ENCODE data around the gene UNC5CL. TPM values are rescaled to one million over a fixed set of nuclear protein-coding genes. Genes with fewer than 3 reads are reported as not detected.
A peak's percentile ranks its signal among the peaks of the same experiment; 100 is the strongest.

Gene UNC5CL
- total and polyA plus RNA-seq, 3 experiments from 2014 or later = 0.40 to 1.8 (median 1.1) TPM

DNA sequence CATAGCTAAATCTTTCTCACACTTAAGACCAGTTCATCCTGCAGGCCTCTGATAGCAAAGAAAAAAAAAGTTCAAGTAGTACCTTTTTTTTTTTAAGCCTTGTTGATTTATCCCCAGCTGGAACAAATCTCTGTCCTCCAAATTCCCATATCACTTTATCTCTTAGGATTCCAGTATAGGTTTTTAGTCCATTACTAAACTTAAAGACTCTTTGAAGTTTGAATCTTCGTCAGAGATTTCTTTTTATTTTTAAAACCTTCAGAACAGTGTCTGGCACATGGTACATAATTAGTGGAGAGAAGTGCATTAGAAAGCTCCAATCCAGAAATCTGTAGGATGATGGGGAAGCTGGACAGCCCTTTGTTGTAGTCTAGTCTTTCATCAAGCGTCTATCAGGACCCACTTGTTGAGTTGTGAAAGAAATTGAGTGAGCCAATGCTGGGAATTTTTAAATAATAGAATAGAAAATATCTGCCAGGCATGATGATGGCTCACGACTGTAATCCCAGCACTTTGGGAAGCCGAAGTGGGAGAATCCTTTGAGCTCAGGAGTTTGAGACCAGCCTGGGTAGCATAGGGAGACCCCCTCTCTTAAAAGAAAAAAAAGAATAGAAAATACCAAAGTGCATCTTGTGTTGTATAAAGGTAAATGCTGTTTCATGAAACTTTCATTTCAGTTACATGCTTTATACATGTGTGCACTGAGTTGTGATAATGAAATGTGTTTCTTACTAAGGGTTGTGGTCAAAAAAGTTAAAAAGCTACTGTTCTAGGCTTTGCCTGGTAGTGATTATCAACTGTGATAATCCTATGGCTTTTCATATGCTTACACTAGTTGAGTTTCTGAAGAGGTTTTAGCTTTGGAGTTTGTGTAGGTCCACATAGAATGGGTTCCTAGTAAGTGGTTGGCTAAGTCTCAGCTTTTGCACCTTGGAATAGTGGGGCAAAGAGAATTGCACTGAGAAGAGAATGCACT, 36.9 kb upstream of the UNC5CL start:
- Mint-ChIP-seq H3K27ac (peak overlapping the region; percentile 59 to 99 (median 94)), H3K9me3 (no peaks in the 10 kb centered on the region), H3K4me3 (peak overlapping the region in 6 of 7 donors; percentile 44 to 91 (median 84)), H3K36me3 (peaks cover 8 to 51% (median 13%) of the 10 kb centered on the region in 3 donors), H3K4me1 (peaks cover 59 to 80% (median 75%) of the 10 kb centered on the region in 3 donors), H3K27me3 (peaks cover 0 to 6% of the 10 kb centered on the region in 2 donors)
- DNase-seq = no peak
- H3K27ac ChIP-seq (ENCODE audit: low read depth, low read length) = no peak overlapping the region
- no peaks in the 10 kb centered on the region for H3K9me3 ChIP-seq (ENCODE audit: low read length)
- H3K27me3 ChIP-seq (ENCODE audit: insufficient read depth, low read length, poor library complexity, severe bottlenecking) = no peaks in the 10 kb centered on the region
- H3K4me3 ChIP-seq (ENCODE audit: low read length) = no peak overlapping the region
- CTCF ChIA-PET = interaction anchor here (1.2 kb wide), 1 partner anchor 48 kb away, joined by 3 read pairs; no protein-coding TSS in a partner anchor
- peaks cover 46% of the 10 kb centered on the region for H3K4me1 ChIP-seq (ENCODE audit: insufficient read depth, low read length)
- peaks cover 9% of the 10 kb centered on the region for H3K36me3 ChIP-seq (ENCODE audit: insufficient read depth, low read length)
- POLR2A ChIA-PET = no interaction called here

DNA sequence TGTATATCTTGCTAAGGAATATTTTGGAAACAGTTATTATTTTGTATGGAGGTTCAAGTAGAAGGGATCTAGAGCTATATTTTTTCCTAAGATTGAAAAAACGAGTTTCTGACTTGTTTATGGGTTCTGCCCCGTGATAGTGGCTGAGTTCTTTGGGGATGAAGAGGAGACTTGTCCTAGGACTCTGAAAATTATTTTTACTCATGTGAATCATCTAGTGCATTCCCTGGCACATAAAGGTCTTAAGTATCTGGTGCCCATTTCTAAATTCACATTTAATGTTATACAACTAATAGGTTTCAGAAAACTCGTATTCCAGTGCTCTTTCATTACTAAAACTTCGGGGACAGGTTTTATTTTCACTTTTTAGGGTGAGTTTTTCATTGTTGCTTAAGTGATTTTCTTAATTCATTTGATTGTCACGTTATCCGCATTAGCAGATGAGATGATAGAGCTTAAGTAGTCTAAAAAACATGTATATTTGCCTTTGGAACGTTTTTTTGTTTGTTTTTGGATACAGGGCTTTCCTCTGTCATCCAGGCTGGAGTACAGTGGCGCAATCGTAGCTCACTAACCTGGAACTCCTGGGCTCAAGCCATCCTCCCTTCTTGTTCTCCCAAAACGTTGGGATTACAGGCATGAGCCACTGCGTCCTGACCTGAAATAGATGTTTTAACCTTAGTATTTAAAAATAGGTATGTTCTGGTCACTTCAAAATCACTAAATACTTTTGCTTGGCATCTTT, 35.8 kb upstream of the UNC5CL start:
- DNase-seq = no peak
- Histone ChIP-seq H3K9me3 (ENCODE audit: low read length) (no peaks in the 10 kb centered on the region), H3K4me3 (ENCODE audit: low read length) (peak overlapping the region; percentile 98), H3K36me3 (ENCODE audit: insufficient read depth, low read length) (peaks cover 9% of the 10 kb centered on the region), H3K27ac (ENCODE audit: low read depth, low read length) (peak overlapping the region; percentile 94), H3K27me3 (ENCODE audit: insufficient read depth, low read length, poor library complexity, severe bottlenecking) (no peaks in the 10 kb centered on the region), H3K4me1 (ENCODE audit: insufficient read depth, low read length) (peaks cover 43% of the 10 kb centered on the region)
- Mint-ChIP-seq H3K27ac (peak overlapping the region; percentile 89 to 99 (median 96)), H3K4me1 (peaks cover 57 to 74% (median 73%) of the 10 kb centered on the region in 3 donors), H3K9me3 (no peaks in the 10 kb centered on the region), H3K36me3 (peaks cover 8 to 47% (median 11%) of the 10 kb centered on the region in 3 donors), H3K27me3 (peaks cover 0 to 6% of the 10 kb centered on the region in 2 donors), H3K4me3 (peak overlapping the region; percentile 84 to 97 (median 89))
- CTCF ChIA-PET = no interaction called here
- POLR2A ChIA-PET = no interaction called here

DNA sequence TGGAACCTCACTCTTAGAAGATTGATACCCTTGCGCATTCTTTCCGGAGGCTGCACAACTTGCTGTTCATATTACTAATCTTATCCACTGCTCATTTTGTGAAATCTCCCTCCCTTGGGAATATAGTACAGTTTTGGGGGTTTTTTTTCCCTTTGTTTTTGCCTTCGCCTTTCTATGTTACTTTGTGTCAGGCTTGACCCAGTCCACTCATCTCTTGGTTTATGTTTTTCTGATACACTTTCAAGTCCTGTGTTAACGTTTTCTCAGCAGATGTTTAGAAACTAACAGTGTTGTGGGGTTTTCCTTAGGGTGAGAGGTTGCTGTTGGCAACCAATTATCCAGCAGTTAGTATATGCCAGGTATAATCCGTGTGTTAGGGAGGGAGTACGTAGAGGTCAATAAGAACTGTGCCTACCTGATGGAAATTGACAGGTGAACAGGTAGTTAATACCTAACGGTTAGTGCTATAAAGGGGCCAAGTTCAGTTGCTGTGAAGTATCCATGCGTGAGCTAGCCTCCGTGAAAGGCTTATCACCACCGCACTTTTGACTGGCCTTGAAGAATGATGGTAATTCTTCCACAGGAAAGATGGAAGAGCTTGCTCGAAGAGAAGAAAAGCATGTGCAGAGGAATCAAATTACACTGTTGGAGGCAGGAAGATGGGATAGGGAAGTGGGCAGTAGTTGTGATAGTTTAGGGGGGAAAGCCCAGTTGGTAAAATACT, 35.1 kb upstream of the UNC5CL start:
- peaks cover 10% of the 10 kb centered on the region for H3K36me3 ChIP-seq (ENCODE audit: insufficient read depth, low read length)
- Mint-ChIP-seq H3K4me3 (peak overlapping the region; percentile 84 to 97 (median 89)), H3K36me3 (peaks cover 3 to 47% (median 11%) of the 10 kb centered on the region in 3 donors), H3K4me1 (peaks cover 52 to 72% (median 66%) of the 10 kb centered on the region in 3 donors), H3K9me3 (no peaks in the 10 kb centered on the region), H3K27ac (peak overlapping the region; percentile 89 to 99 (median 96)), H3K27me3 (peaks cover 0 to 6% of the 10 kb centered on the region in 2 donors)
- POLR2A ChIA-PET = no interaction called here
- H3K27me3 ChIP-seq (ENCODE audit: insufficient read depth, low read length, poor library complexity, severe bottlenecking) = no peaks in the 10 kb centered on the region
- H3K4me3 ChIP-seq (ENCODE audit: low read length) = peak overlapping the region; percentile 98
- H3K27ac ChIP-seq (ENCODE audit: low read depth, low read length) = peak overlapping the region; percentile 94
- no peaks in the 10 kb centered on the region for H3K9me3 ChIP-seq (ENCODE audit: low read length)
- CTCF ChIA-PET = no interaction called here
- peaks cover 39% of the 10 kb centered on the region for H3K4me1 ChIP-seq (ENCODE audit: insufficient read depth, low read length)
- DNase-seq = peak in 2 of 5 donors; percentile 23 to 27

DNA sequence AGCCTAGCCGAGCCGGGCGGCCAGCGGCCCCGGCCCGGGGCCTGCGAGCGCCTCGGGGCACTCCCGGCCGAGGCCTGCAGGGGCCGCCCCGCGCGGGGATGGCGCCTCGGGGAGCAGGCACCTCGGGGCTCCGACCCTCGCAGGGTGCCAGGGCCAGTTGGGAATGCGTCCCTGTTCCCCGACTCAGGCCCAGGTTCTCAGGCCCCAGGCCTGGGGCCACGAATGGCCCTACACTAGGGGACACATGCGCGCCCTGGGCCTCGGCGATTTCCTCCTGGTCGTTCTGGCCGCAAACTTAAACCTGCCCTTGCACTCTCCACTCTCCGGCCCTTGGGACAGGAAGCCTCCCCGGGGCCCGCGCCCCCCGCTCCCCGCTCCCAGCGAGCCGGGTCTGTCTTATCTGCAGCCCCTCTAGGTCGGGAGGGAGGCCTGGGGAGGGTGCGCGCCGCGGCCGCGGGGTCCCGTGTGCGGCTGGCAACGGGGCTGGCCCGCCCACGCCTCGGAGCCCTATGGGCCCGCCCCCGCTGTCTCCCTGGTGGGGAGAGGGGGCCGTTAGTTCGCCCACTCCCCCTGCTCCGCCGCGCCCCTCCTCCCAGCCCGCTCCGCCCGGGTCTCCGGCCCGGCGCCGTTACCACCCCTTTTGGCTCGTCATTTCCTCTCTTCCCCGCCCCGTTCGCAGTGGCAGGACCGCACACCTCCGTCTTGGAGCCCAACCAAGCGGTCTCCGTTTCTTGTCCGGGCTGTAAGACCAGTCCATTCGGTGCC, 34.4 kb upstream of the UNC5CL start:
- Mint-ChIP-seq H3K36me3 (peaks cover 0 to 48% (median 7%) of the 10 kb centered on the region in 3 donors), H3K9me3 (no peaks in the 10 kb centered on the region), H3K27ac (peak overlapping the region; percentile 91 to 99 (median 96)), H3K27me3 (peaks cover 0 to 6% of the 10 kb centered on the region in 2 donors), H3K4me3 (peak overlapping the region; percentile 84 to 99 (median 95)), H3K4me1 (peaks cover 49 to 65% (median 61%) of the 10 kb centered on the region in 3 donors)
- Histone ChIP-seq H3K9me3 (ENCODE audit: low read length) (no peaks in the 10 kb centered on the region), H3K36me3 (ENCODE audit: insufficient read depth, low read length) (peaks cover 13% of the 10 kb centered on the region), H3K27ac (ENCODE audit: low read depth, low read length) (peak overlapping the region; percentile 94), H3K27me3 (ENCODE audit: insufficient read depth, low read length, poor library complexity, severe bottlenecking) (no peaks in the 10 kb centered on the region), H3K4me1 (ENCODE audit: insufficient read depth, low read length) (peaks cover 39% of the 10 kb centered on the region), H3K4me3 (ENCODE audit: low read length) (peak overlapping the region; percentile 98)
- CTCF ChIA-PET = interaction anchor here (2.3 kb wide), 1 partner anchor 45 kb away, joined by 12 read pairs; no protein-coding TSS in a partner anchor
- POLR2A ChIA-PET = interaction anchor here (1.2 kb wide), 1 partner anchor 45 kb away, joined by 7 read pairs; no protein-coding TSS in a partner anchor
- peak; percentile 74 to 88 (median 79) for DNase-seq

DNA sequence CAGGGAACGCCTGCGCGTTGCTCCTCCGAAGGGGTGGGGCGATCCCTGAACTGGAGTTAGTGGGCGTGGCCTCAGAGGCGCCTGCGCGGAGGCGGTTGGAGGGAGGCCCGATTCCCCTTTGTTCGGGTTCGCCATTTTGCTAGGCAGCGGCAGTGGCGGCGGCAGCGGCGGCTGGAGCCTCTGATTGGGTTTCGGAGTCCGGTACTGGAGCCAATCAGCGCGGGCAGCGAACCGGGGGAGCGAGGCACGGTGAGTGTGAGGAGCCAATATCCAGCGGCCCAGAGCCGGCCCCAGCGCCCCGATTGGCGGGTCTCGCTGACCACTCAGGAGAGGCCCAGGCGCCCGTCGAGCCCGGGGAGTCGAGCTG, 33.8 kb upstream of the UNC5CL start, which contains the start of gene NFYA:
TSS of gene NFYA (plus strand) at position 139 of the 367 bp plus-strand sequence. CDS start 6,116 bp downstream, outside the sequence.
- DNase-seq = peak in 2 of 5 donors; percentile 100
- H3K4me1 Mint-ChIP-seq = peaks cover 46 to 60% (median 56%) of the 10 kb centered on the region in 3 donors
- H3K4me3 ChIP-seq (ENCODE audit: low read length) = peak within 1 kb of the TSS; percentile 98
- peak within 1 kb of the TSS; percentile 94 for H3K27ac ChIP-seq (ENCODE audit: low read depth, low read length)
- no peaks in the 10 kb centered on the region for H3K9me3 ChIP-seq (ENCODE audit: low read length)
- CTCF ChIA-PET = interaction anchor here (1.0 to 2.3 kb wide), 3 partner anchors 17 to 44 kb away, joined by 3 to 12 read pairs (median 3); no protein-coding TSS in a partner anchor
- H3K27ac Mint-ChIP-seq = peak within 1 kb of the TSS; percentile 96 to 99 (median 98)
- POLR2A ChIA-PET = interaction anchor here (0.8 to 1.2 kb wide), 4 partner anchors 45 to 662 kb away, joined by 3 to 7 read pairs (median 4); no protein-coding TSS in a partner anchor
- peaks cover 0 to 51% (median 4%) of the 10 kb centered on the region in 3 donors for H3K36me3 Mint-ChIP-seq
- peaks cover 0 to 6% of the 10 kb centered on the region in 2 donors for H3K27me3 Mint-ChIP-seq
- H3K36me3 ChIP-seq (ENCODE audit: insufficient read depth, low read length) = peaks cover 17% of the 10 kb centered on the region
- H3K9me3 Mint-ChIP-seq = no peaks in the 10 kb centered on the region
- peak within 1 kb of the TSS; percentile 89 to 99 (median 95) for H3K4me3 Mint-ChIP-seq
- no peaks in the 10 kb centered on the region for H3K27me3 ChIP-seq (ENCODE audit: insufficient read depth, low read length, poor library complexity, severe bottlenecking)
- H3K4me1 ChIP-seq (ENCODE audit: insufficient read depth, low read length) = peaks cover 39% of the 10 kb centered on the region

DNA sequence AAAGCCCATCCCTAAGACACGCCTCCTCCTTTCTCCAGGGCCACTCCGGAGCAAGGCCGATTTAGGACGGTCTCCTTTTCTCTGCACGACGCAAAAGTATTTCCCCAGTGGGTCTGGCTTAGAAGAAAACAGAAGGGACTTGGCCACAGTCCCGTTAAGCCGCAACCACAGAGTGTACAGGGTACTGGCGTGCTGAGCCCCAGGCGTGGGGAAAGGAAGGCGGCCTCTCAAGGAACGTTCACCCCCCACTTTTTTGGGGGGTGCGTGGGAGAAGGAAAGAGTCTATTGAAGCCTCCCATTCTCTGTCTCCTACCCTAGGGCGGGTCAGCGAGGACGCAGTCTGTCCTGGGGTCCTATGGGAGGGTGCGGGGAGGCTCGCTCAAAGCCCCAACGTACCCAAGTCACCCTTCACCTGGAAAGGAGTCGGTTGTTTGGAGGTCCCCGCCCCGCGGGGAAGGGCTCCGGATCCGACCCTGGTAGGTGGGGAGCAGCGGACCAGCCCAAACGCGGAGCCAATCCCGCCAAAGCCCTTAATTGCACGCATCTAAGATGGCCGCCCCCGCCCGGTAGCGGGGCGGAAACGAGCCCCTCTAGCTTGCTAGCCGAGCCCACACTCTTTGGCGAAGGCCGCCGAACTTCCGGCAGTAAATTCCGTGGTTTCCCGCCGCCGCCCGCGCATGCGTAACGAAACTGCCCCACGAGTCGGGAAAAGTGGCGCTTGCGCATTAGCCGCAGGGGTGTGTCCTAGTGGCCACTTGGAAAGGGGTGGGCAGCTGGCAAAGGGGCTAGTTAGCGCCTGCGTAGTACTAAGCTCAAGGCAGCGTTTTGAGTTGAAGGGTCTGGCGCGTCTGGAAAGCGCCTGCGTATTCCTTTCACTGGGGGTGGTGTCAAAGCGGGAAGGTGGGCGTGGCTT, 33.2 kb upstream of the UNC5CL start, which contains the start of gene OARD1:
TSS of gene OARD1 (minus strand) at position 434 of the 913 bp plus-strand sequence. CDS start 722 bp downstream, outside the sequence.
- no peaks in the 10 kb centered on the region for H3K27me3 ChIP-seq (ENCODE audit: insufficient read depth, low read length, poor library complexity, severe bottlenecking)
- POLR2A ChIA-PET = interaction anchor here (0.8 to 1.4 kb wide), 5 partner anchors 19 to 662 kb away, joined by 3 to 7 read pairs (median 4); partner anchors contain the start of gene APOBEC2
- peak; percentile 99 to 100 (median 100) for DNase-seq
- H3K4me1 ChIP-seq (ENCODE audit: insufficient read depth, low read length) = peaks cover 39% of the 10 kb centered on the region
- H3K36me3 Mint-ChIP-seq = peaks cover 4 to 58% (median 6%) of the 10 kb centered on the region in 3 donors
- no peaks in the 10 kb centered on the region for H3K9me3 ChIP-seq (ENCODE audit: low read length)
- no peaks in the 10 kb centered on the region for H3K9me3 Mint-ChIP-seq
- H3K4me3 ChIP-seq (ENCODE audit: low read length) = peak within 1 kb of the TSS; percentile 98
- H3K27ac Mint-ChIP-seq = peak within 1 kb of the TSS; percentile 96 to 99 (median 98)
- CTCF ChIA-PET = interaction anchor here (1.0 to 2.3 kb wide), 4 partner anchors 16 to 43 kb away, joined by 3 to 12 read pairs (median 3); no protein-coding TSS in a partner anchor
- H3K27me3 Mint-ChIP-seq = peaks cover 0 to 6% of the 10 kb centered on the region in 2 donors
- peak within 1 kb of the TSS; percentile 89 to 99 (median 95) for H3K4me3 Mint-ChIP-seq
- peaks cover 23% of the 10 kb centered on the region for H3K36me3 ChIP-seq (ENCODE audit: insufficient read depth, low read length)
- H3K4me1 Mint-ChIP-seq = peaks cover 44 to 56% (median 54%) of the 10 kb centered on the region in 3 donors
- H3K27ac ChIP-seq (ENCODE audit: low read depth, low read length) = peak within 1 kb of the TSS; percentile 94

All from CD8-positive, alpha-beta memory T cell (primary cell).